ENCODE results near the gene LITAF. TPM values are rescaled to one million over a fixed set of nuclear protein-coding genes. Genes with fewer than 3 reads are reported as not detected.
"Not testable (repeated sequence)": the region's sequence is repeated elsewhere in the genome, so short reads cannot be mapped to it uniquely, and the experiment has no call there.

LITAF gene
- total RNA-seq, 2 experiments from 2014 or later = 171 to 174 TPM

DNA sequence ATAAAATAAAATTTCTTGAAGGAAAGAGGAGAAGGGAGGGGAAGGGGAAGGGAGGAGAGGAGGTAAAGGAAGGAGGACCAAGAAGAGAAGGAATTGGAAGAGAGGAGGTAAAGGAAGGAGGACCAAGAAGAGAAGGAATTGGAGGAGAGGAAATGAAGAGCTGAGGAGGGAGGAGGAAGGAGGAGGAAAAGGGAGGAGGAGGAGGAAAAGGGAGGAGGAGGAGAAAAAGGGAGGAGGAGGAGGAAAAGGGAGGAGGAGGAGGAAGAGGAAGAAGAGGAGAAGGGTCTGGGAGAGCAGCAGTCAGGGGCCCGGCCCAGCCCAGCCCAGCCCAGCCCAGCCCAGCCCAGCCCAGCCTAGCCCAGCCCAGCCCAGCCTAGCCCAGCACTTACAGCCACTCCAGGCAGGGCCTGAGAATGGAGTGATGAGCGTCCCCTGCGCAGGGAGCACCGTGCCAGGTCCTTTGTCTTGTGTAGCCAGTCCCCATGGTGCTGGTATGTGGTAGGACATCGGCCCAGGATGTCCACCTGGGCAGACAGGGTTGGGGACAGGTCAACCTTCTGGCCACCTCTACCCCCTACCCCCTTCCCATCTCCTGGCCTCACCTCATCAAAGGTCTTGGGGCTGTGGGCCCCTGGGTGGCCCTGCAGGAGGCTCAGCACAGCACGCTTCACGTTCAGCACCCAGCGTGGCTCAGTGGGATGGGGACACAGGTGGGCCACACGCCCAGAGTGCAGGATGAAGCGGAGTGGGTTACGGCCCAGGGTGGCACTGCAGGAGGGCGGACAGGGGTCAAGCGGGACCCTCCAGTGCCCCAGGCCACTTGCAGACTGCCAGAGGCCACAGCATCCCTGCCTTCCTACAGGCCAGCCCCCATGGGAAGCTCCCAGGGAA is 70.9 kb downstream of the LITAF start:
- DNase-seq = no peak
- Mint-ChIP-seq H3K4me1 (ENCODE audit: low read depth) (no peaks in the 10 kb centered on the region), H3K4me3 (no peak overlapping the region), H3K27ac (no peak overlapping the region), H3K9me3 (no peaks in the 10 kb centered on the region), H3K36me3 (ENCODE audit: low read depth) (no peaks in the 10 kb centered on the region), H3K27me3 (ENCODE audit: low read depth) (no peaks in the 10 kb centered on the region)
- intact Hi-C loops (cut with micrococcal nuclease) = no loop called here
- CTCF ChIA-PET = interaction anchor here (1.0 kb wide), 1 partner anchor 16 kb away, joined by 3 read pairs; no protein-coding TSS in a partner anchor

DNA sequence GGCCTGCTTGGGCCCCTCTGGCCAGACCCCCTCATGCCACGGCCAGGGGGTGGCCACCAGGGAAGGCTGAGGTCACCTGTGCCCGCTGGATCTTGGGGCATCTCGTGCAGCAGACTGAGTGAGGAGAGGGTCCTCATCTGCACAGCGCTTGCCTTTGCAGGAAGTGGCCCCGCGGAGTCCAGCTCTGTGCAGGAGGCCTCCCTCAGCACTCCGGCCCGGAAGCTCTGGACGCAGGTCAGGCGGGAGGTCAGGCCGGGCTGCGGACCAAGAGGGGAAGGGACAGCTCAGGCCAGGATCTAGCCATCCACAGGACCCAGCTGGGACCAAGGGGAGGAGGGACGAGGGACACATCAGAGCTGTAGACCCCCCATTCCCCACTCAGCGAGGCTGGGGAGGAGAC is 72.4 kb downstream of the LITAF start:
- Mint-ChIP-seq H3K27ac (no peak overlapping the region), H3K27me3 (ENCODE audit: low read depth) (no peaks in the 10 kb centered on the region), H3K9me3 (no peaks in the 10 kb centered on the region), H3K4me3 (no peak overlapping the region), H3K4me1 (ENCODE audit: low read depth) (no peaks in the 10 kb centered on the region), H3K36me3 (ENCODE audit: low read depth) (no peaks in the 10 kb centered on the region)
- CTCF ChIA-PET = no interaction called here
- intact Hi-C loops (cut with micrococcal nuclease) = no loop called here
- DNase-seq = no peak

DNA sequence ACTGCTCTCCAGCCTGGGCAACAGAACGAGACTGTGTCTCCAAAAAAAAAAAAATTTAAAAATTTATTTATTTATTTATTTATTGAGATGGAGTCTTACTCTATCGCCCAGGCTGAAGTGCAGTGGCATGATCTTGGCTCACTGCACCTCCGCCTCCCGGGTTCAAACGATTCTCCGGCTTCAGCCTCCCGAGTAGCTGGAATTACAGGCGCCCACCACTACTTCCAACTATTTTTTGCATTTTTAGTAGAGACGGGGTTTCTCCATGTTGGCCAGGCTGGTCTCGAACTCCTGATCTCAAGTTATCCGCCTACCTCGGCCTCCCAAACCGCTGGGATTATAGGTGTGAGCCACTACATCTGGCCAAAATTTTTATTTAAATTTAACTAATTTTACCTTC is 73.4 kb downstream of the LITAF start:
- DNase-seq; H3K9me3 Mint-ChIP-seq; H3K27me3 Mint-ChIP-seq (ENCODE audit: low read depth); CTCF ChIA-PET; H3K4me1 Mint-ChIP-seq (ENCODE audit: low read depth); H3K27ac Mint-ChIP-seq; H3K4me3 Mint-ChIP-seq; H3K36me3 Mint-ChIP-seq (ENCODE audit: low read depth); intact Hi-C loops (cut with micrococcal nuclease): not testable (repeated sequence)

DNA sequence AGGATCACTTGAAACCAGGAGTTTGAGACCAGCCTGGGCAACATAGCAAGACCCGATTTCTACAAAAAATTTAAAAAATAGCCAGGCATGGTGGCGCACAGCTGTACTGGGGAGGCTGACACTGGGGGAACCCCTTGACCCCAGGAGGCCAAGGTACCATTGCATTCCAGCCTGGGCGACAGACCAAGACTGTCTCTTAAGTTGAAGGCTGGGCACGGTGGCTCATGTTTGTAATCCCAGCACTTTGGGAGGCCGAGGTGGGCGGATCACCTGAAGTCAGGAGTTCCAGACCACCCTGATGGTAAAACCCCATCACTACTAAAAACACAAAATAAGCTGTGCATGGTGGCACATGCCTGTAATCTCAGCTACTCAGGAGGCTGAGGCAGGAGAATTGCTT is 74.9 kb downstream of the LITAF start:
- no peak overlapping the region for H3K4me3 Mint-ChIP-seq
- no peaks in the 10 kb centered on the region for H3K36me3 Mint-ChIP-seq (ENCODE audit: low read depth)
- no peak overlapping the region for H3K27ac Mint-ChIP-seq
- H3K9me3 Mint-ChIP-seq = no peaks in the 10 kb centered on the region
- intact Hi-C loops (cut with micrococcal nuclease) = no loop called here
- CTCF ChIA-PET = interaction anchor here (1.0 kb wide), 1 partner anchor 105 kb away, joined by 3 read pairs; no protein-coding TSS in a partner anchor
- H3K4me1 Mint-ChIP-seq (ENCODE audit: low read depth) = no peaks in the 10 kb centered on the region
- DNase-seq = no peak
- H3K27me3 Mint-ChIP-seq (ENCODE audit: low read depth) = no peaks in the 10 kb centered on the region

DNA sequence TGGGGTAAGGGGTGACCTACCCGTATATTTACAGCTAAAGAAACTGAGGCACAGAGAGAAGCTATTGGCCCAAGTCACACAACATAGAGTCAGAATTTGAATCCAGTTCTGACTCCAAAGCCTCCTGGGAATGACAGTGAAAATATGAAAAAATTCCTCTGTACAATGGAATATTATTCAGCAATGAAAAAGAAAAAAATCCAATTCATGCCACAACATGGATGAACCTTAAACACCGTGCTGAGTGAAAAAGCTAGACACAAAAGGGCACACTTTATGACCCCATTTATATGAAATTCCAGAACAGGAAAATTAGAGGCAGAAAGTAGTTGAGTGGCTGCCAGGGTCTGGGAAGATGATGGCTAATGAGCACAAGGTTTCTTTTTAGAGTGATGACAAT is 75.4 kb downstream of the LITAF start:
- no peak for DNase-seq
- H3K36me3 Mint-ChIP-seq (ENCODE audit: low read depth) = no peaks in the 10 kb centered on the region

DNA sequence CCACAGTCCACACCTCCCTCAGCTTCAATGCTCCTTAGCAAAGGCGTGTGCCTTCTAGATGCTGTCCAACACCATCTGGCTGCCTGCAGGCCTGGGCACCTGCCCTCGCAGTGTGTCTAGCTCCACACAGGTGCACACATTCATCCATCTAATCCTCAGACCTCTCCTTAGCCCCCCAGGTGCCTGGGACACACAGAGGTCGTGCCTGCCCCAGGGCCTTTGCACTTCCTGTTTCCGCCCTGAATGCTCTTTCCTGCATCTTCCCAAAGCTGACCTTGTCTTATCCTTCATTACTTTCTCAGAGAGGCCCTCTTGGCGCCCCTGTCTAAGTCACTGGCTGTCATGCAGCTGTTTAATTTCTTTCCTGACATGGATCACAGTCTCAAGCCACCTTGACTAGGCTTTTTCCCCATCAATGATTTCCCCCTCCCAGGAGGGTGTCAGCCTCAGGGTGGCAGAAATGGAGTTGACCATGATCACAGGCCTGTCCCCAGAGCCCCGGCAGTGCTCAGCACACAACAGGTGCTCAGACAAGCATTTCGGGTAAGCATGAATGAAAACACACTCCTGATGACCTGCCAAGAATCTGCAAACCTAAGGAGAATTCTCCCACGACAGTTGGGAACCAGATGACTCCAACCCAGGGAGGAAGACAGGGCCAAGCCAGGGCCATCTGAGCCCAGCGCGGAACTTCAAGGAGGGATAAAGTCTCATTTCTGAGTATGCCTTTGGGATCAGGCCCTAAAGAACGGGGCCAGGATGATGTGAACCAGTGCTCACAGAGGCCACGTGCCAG is 76.3 kb downstream of the LITAF start:
- DNase-seq = no peak
- Mint-ChIP-seq H3K27ac (no peak overlapping the region), H3K36me3 (ENCODE audit: low read depth) (no peaks in the 10 kb centered on the region), H3K4me3 (no peak overlapping the region), H3K9me3 (no peaks in the 10 kb centered on the region), H3K4me1 (ENCODE audit: low read depth) (no peaks in the 10 kb centered on the region), H3K27me3 (ENCODE audit: low read depth) (no peaks in the 10 kb centered on the region)
- intact Hi-C loops (cut with micrococcal nuclease) = no loop called here
- CTCF ChIA-PET = interaction anchor here (1.2 kb wide), 1 partner anchor 21 kb away, joined by 6 read pairs; no protein-coding TSS in a partner anchor

More for the DNA sequence above, 75.4 kb downstream of the LITAF start:
- H3K27ac Mint-ChIP-seq = no peak overlapping the region
- no peaks in the 10 kb centered on the region for H3K4me1 Mint-ChIP-seq (ENCODE audit: low read depth)
- H3K4me3 Mint-ChIP-seq = no peak overlapping the region
- CTCF ChIA-PET = interaction anchor here (1.0 kb wide), 1 partner anchor 105 kb away, joined by 3 read pairs; no protein-coding TSS in a partner anchor
- H3K9me3 Mint-ChIP-seq = no peaks in the 10 kb centered on the region
- H3K27me3 Mint-ChIP-seq (ENCODE audit: low read depth) = no peaks in the 10 kb centered on the region
- intact Hi-C loops (cut with micrococcal nuclease) = no loop called here

DNA sequence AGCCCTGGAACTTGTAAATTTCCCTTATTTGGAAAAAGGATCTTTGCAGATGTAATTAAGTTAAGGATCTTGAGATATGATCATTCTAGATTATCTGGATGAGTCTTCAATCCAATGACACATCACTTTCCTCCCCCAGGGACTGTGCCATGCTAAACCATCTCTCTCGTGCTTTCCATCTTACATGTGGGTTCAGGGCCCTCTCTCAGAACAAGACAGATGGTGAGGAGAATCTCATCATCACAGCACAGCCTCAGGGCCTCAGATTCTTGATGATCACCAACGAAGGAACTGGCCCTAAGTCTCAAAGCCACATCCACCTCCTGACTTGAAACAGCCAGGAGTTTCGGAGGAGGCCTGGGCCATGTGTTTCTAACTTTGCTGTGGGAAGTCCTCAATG is 78.7 kb downstream of the LITAF start:
- CTCF ChIA-PET = no interaction called here
- Mint-ChIP-seq H3K9me3 (no peaks in the 10 kb centered on the region), H3K4me1 (ENCODE audit: low read depth) (no peaks in the 10 kb centered on the region), H3K27ac (no peak overlapping the region), H3K27me3 (ENCODE audit: low read depth) (no peaks in the 10 kb centered on the region), H3K4me3 (no peak overlapping the region), H3K36me3 (ENCODE audit: low read depth) (no peaks in the 10 kb centered on the region)
- intact Hi-C loops (cut with micrococcal nuclease) = no loop called here
- no peak for DNase-seq

GRCh38 chr16:11507350-11507749 is 79.4 kb downstream of the LITAF start:
- CTCF ChIA-PET = no interaction called here
- Mint-ChIP-seq H3K9me3 (no peaks in the 10 kb centered on the region), H3K4me1 (ENCODE audit: low read depth) (no peaks in the 10 kb centered on the region), H3K27ac (no peak overlapping the region), H3K4me3 (no peak overlapping the region), H3K36me3 (ENCODE audit: low read depth) (no peaks in the 10 kb centered on the region), H3K27me3 (ENCODE audit: low read depth) (no peaks in the 10 kb centered on the region)
- intact Hi-C loops (cut with micrococcal nuclease) = no loop called here
- DNase-seq = no peak

DNA sequence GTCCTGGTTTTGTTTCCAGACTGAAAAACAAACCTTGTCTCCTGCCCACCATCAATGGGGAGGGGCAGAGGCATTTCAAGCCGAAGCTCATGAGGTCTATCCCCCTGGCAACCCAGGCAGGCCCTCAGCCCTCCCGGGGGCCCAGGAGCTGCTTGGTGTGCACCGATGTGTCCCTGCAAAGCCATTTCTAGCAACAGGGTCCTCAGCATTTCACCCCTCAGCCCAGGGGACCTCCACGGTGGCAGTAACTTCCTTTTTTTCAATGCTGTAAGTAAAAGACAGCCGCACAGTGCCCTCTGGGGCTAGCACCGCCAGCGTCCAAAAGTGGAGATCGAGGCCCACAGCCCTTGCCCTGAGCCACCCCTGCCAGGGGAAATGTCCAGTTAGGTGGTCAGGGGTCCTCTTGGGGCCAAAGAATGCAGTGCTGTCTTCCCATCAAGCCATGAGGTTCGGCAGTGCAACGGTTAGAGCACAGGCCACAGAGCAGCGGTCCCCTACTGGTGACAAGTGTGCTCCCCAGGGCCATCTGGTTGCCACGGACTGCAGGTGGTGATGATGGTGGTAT is 79.9 kb downstream of the LITAF start:
- Mint-ChIP-seq H3K36me3 (ENCODE audit: low read depth) (no peaks in the 10 kb centered on the region), H3K4me1 (ENCODE audit: low read depth) (no peaks in the 10 kb centered on the region), H3K27ac (no peak overlapping the region), H3K27me3 (ENCODE audit: low read depth) (no peaks in the 10 kb centered on the region), H3K9me3 (no peaks in the 10 kb centered on the region), H3K4me3 (no peak overlapping the region)
- intact Hi-C loops (cut with micrococcal nuclease) = no loop called here
- CTCF ChIA-PET = interaction anchor here (0.6 to 1.2 kb wide), 2 partner anchors 25 to 111 kb away, joined by 3 to 4 read pairs; no protein-coding TSS in a partner anchor
- no peak for DNase-seq

DNA sequence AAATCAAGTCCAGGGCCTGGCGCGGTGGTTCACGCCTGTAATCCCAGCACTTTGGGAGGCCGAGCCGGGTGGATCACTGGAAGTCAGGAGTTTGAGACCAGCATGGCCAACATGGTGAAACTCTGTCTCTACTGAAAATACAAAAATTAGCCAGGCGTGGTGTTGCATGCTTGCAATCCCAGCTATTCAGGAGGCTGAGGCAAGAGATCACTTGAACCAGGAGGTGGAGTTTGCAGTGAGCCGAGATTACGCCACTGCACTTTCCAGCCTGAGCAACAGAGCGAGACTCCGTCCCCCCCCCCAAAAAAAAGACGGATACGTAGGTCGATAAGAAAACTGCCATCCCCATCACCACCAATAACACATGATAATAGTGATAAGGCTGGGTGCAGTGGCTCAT is 82.5 kb downstream of the LITAF start:
- H3K36me3 Mint-ChIP-seq (ENCODE audit: low read depth); H3K27ac Mint-ChIP-seq; H3K4me1 Mint-ChIP-seq (ENCODE audit: low read depth); H3K27me3 Mint-ChIP-seq (ENCODE audit: low read depth); DNase-seq; H3K4me3 Mint-ChIP-seq; intact Hi-C loops (cut with micrococcal nuclease); H3K9me3 Mint-ChIP-seq: not testable (repeated sequence)
- CTCF ChIA-PET = interaction anchor here (1.2 kb wide), 1 partner anchor 27 kb away, joined by 3 read pairs; no protein-coding TSS in a partner anchor

DNA sequence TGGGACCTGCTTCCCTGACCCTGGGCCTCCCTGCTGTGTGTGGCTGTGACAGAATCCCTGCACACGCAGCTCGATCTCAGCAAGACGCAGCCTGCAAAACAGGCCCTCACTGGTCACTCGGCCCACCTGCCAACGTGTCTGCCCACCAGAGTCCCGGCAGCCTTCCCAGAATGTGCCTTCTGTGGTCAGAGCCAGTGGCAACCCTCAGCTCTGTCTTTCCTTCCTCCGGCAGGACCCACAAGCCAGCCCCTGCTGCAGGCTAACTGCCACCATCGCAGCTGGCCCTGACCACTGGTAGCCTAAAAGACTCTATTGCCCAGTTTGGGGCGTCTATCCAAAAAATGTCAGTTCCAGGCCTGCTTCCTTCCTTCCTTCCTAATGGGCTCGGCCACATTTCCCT is 83.2 kb downstream of the LITAF start:
- Mint-ChIP-seq H3K4me1 (ENCODE audit: low read depth) (peaks cover 2% of the 10 kb centered on the region), H3K27me3 (ENCODE audit: low read depth) (no peaks in the 10 kb centered on the region), H3K9me3 (no peaks in the 10 kb centered on the region), H3K4me3 (no peak overlapping the region), H3K36me3 (ENCODE audit: low read depth) (no peaks in the 10 kb centered on the region), H3K27ac (no peak overlapping the region)
- intact Hi-C loops (cut with micrococcal nuclease) = no loop called here
- CTCF ChIA-PET = no interaction called here
- no peak for DNase-seq

GRCh38 chr16:11502239-11502638 is 84.5 kb downstream of the LITAF start:
- H3K4me1 Mint-ChIP-seq (ENCODE audit: low read depth) = peaks cover 11% of the 10 kb centered on the region
- DNase-seq = no peak
- CTCF ChIA-PET = no interaction called here
- intact Hi-C loops (cut with micrococcal nuclease) = no loop called here
- H3K27ac Mint-ChIP-seq = no peak overlapping the region
- no peak overlapping the region for H3K4me3 Mint-ChIP-seq
- H3K9me3 Mint-ChIP-seq = no peaks in the 10 kb centered on the region
- H3K27me3 Mint-ChIP-seq (ENCODE audit: low read depth) = no peaks in the 10 kb centered on the region
- no peaks in the 10 kb centered on the region for H3K36me3 Mint-ChIP-seq (ENCODE audit: low read depth)
